Progenitor cell of endocrine pancreas (in vitro differentiated cells): Measurements from ENCODE around the gene TMEM143. TPM values are rescaled to one million over a fixed set of nuclear protein-coding genes. Genes with fewer than 3 reads are reported as not detected.
A peak's percentile ranks its signal among the peaks of the same experiment; 100 is the strongest.
"Not testable (repeated sequence)": the region's sequence is repeated elsewhere in the genome, so short reads cannot be mapped to it uniquely, and the experiment has no call there.

ENCODE experiments used
- DNase-seq: peaks from one replicate; pipeline ENCODE4 v3.0.0; 2021; ENCODE audit warnings: low spot score; ENCODE audit not compliant: unreplicated experiment
- H3K27ac Mint-ChIP-seq: 2 replicates; pipeline ENCODE4 v1.8.0; 2021; ENCODE audit warnings: mild to moderate bottlenecking, moderate library complexity, mixed read lengths
- H3K27me3 Mint-ChIP-seq: 2 replicates; pipeline ENCODE4 v1.8.0; 2021; ENCODE audit warnings: mixed read lengths
- H3K36me3 Mint-ChIP-seq: 2 replicates; pipeline ENCODE4 v1.8.0; 2022; ENCODE audit warnings: mixed read lengths; ENCODE audit not compliant: insufficient read depth
- H3K4me1 Mint-ChIP-seq: 2 replicates; pipeline ENCODE4 v1.8.0; 2021; ENCODE audit warnings: low read depth, mixed read lengths
- H3K4me3 Mint-ChIP-seq: 2 replicates; pipeline ENCODE4 v1.8.0; 2021; ENCODE audit warnings: low read depth, mild to moderate bottlenecking, moderate library complexity, mixed read lengths
- H3K9me3 Mint-ChIP-seq: 2 replicates; pipeline ENCODE4 v1.8.0; 2021; ENCODE audit warnings: low read depth, mixed read lengths
- total RNA-seq: library from RNA; stranded (reverse); gene quantifications from 2 replicates; pipeline ENCODE4 v1.2.1, GENCODE V29; 2021
- TF ChIP-seq, protein P1 (sequence below): fragments of 200-600 bp; sonication (generic); IDR thresholded peaks from one replicate; pipeline ENCODE4 v1.5.0; 2021; ENCODE audit warnings: antibody characterized with exemption, mild to moderate bottlenecking; ENCODE audit not compliant: unreplicated experiment

Gene TMEM143
- total RNA-seq, 1 donor from 2014 or later = 9.5 TPM

DNA sequence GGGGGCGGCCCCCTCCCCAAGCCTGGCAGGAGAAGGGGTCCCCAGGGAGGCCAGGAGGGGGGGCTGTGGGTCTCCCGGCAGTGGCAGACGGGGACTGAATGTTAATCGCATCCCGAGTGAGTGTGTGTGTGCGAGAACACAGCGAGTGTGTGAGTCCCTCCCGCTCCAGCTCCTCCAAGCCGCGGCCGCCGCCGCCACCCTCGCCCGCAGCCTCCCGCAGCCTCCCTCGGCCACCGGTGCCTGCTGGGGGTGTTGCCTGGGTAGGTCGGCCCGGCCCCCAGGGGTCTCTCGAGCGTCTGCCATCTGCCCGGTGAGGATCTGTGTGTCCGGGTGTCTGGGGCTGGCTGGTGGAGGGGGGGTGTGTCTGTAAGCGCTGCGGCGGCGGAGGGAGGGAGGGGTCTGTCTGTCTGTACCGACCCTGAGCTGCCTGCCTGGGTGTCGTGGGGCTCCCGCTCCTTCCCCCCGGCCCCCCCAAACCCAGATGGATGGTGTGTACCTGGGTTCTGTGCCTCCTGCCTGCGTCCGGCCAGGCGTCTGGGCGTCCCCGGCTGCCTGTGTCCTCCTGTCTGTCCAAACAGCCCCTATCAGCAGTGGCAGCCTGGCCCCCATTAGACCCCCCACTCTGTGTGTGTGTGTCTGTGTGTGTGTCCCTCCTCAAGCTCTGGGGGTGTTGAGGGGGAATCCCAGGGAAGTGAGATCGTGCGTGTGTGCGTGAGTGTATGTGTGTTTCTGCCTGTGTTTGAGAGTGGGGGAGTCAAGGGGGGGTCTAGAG, 30.0 kb upstream of the TMEM143 start, which contains the start of gene GRIN2D:
GRIN2D (plus strand) TSS at position 110 of the 772 bp plus-strand sequence. CDS start 4,725 bp downstream, outside the sequence.
- DNase-seq = no peak
- no peaks in the 10 kb centered on the region for H3K36me3 Mint-ChIP-seq
- H3K4me3 Mint-ChIP-seq = peak within 1 kb of the TSS; percentile 46
- no peak within 1 kb of the TSS for H3K27ac Mint-ChIP-seq
- no peaks in the 10 kb centered on the region for H3K9me3 Mint-ChIP-seq
- TF ChIP-seq, protein P1, sequence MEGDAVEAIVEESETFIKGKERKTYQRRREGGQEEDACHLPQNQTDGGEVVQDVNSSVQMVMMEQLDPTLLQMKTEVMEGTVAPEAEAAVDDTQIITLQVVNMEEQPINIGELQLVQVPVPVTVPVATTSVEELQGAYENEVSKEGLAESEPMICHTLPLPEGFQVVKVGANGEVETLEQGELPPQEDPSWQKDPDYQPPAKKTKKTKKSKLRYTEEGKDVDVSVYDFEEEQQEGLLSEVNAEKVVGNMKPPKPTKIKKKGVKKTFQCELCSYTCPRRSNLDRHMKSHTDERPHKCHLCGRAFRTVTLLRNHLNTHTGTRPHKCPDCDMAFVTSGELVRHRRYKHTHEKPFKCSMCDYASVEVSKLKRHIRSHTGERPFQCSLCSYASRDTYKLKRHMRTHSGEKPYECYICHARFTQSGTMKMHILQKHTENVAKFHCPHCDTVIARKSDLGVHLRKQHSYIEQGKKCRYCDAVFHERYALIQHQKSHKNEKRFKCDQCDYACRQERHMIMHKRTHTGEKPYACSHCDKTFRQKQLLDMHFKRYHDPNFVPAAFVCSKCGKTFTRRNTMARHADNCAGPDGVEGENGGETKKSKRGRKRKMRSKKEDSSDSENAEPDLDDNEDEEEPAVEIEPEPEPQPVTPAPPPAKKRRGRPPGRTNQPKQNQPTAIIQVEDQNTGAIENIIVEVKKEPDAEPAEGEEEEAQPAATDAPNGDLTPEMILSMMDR = no peak
- peaks cover 10% of the 10 kb centered on the region for H3K4me1 Mint-ChIP-seq
- peaks cover 52% of the 10 kb centered on the region for H3K27me3 Mint-ChIP-seq

DNA sequence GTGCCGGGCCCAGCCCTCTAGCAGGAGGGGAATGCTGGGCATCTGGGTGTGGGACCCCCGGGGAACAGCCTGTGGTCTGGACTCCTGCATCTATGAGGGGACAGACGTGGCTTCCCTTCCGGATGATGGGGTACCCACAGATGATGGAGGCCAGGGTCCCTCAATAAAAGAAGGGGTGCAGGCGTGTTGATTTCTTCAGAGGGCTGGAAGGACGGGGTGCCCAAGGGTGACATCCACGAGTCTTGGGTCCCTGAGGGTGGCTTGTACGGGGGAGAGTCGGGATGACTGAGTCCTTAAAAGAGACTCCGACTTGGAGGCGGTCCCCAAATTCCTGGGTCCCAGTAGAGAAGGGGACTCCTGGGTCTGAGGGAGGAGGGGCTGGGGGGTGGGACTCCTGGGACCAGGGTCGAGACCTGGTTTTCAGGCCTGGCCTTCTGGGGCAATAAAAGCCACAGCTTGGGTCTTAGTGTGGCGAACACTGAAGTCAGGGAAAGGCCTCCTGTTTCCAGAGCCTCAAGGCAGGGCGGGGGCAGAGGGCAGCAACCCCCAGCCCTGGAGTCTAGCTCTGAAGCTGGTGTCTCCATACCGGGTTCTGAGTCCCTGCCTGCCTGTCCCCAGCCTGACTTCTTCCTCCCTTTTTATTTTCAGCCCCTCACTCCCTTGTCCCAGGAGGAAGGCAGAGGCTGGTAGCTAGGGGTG, 29.3 kb upstream of the TMEM143 start:
- Mint-ChIP-seq H3K9me3 (no peaks in the 10 kb centered on the region), H3K4me1 (peaks cover 12% of the 10 kb centered on the region)

DNA sequence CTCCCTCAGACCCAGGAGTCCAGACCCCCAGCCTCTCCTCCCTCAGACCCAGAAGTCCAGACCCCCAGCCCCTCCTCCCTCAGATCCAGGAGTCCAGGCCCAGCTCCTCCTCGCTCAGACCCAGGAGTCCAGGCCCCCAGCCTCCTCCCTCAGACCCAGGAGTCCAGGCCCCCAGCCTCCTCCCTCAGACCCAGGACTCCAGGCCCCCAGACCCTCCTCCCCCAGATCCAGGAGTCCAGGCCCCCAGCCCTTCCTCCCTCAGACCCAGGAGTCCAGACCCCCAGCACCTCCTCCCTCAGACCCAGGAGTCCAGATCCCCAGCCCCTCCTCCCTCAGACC, 28.2 kb upstream of the TMEM143 start:
- H3K9me3 Mint-ChIP-seq, H3K36me3 Mint-ChIP-seq, H3K4me3 Mint-ChIP-seq, H3K27ac Mint-ChIP-seq, H3K4me1 Mint-ChIP-seq, DNase-seq: not testable (repeated sequence)
- H3K27me3 Mint-ChIP-seq = peaks cover 40% of the 10 kb centered on the region

More for the DNA sequence above, 29.3 kb upstream of the TMEM143 start:
- Mint-ChIP-seq H3K27me3 (peaks cover 50% of the 10 kb centered on the region), H3K36me3 (peaks cover 4% of the 10 kb centered on the region), H3K4me3 (peak overlapping the region; percentile 46), H3K27ac (no peak overlapping the region)
- no peak for DNase-seq
- TF ChIP-seq, protein P1 = no peak

DNA sequence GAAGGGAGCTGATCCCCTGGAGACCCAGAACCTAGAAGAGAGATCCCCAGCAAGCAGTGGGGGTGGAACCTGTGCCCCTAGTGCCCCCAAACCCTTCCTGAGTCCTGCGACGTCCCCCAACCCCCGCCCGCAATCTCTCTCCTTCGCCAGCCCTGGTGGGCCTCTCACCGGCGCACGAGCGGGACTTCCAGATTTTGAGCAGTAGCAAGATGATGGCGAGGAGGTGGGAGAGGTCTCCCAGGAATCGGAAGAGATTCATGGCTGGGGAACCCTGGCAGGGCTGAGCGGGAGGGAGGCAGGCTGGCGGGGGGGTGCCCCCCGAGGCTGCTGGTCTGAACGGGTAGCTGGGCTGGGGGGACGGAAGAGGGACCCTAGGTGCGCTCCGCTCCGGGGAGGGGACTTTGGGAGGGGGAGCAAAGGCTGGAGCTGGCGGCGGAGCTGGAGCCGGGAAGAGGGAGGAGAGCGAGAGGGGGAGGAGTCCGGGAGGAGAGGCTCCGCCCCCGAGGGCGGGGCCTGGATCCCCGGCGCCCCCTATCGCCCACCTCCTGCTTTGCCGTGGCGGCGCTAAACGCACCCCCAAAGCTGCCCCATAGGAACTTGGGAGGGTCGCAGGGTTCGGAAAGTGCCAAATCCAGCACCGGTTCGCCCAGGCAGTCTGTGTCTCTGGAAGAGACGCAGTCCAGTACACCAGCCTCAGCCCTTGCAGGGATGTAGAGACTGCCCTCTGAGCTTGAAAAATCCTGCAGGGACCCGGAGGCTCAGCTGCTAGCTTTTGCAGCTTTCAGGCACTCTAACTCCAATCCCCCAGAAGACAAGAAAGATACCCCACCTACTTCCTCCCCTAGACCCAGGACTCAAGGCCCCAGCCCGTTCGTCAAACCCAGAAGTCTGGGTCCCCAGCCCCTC, 27.6 kb upstream of the TMEM143 start, which contains the start of gene KDELR1:
KDELR1 (minus strand) TSS at position 452 of the 906 bp plus-strand sequence; CDS start at position 259, 193 bp downstream.
- peaks cover 8% of the 10 kb centered on the region for H3K36me3 Mint-ChIP-seq
- TF ChIP-seq, protein P1 = peak; percentile 84
- H3K4me1 Mint-ChIP-seq = peaks cover 10% of the 10 kb centered on the region
- H3K27ac Mint-ChIP-seq = peak within 1 kb of the TSS; percentile 97
- H3K4me3 Mint-ChIP-seq = peak within 1 kb of the TSS; percentile 91
- no peaks in the 10 kb centered on the region for H3K9me3 Mint-ChIP-seq
- DNase-seq = peak; percentile 78
- peaks cover 35% of the 10 kb centered on the region for H3K27me3 Mint-ChIP-seq

DNA sequence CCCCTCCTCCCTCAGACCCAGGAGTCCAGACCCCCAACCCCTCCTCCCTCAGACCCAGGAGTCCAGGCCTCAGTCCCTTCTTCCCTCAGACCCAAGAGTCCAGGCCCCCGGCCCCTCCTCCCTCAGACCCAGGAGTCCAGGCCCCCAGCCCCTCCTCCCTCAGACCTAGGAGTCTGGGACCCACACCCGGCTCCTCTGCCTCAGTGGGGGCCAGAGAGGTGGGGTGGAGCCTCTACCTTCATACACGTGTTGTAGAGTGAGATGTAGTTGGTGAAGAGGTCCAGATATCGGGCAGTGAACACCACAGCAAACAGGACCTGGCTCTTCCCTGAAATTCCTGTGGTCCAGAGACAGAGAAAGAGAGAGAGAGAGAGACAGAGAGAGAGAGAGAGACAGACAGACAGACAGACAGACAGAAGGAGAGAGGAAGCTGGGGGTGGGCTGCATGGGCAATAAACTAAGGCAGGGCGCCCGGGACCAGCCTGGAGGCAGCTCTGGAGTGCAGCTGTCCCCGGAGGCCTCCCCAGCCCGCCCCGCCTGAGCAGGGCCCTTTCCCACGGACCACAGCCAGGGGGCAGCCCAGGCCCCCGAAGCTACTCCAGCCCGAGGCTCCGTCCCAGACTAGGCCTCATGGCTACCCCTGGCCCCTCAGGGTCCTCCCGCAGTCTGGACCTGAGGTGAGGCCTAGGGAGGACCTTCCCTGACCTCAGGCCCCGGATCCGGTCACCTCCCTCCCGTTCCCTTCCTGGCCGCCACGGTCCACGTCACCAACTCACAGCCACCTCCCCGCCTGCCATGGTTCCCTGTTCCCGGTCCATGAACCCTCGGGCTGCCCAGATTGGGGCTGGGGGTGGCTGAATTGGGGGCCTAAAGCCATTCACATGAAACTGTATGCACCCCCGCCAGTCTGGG, 26.7 kb upstream of the TMEM143 start:
- H3K27ac Mint-ChIP-seq = peak overlapping the region; percentile 97
- peaks cover 26% of the 10 kb centered on the region for H3K27me3 Mint-ChIP-seq
- peak; percentile 51 for DNase-seq
- TF ChIP-seq, protein P1 = peak; percentile 59
- no peaks in the 10 kb centered on the region for H3K9me3 Mint-ChIP-seq
- H3K4me3 Mint-ChIP-seq = peak overlapping the region; percentile 91
- H3K4me1 Mint-ChIP-seq = peaks cover 10% of the 10 kb centered on the region
- peaks cover 11% of the 10 kb centered on the region for H3K36me3 Mint-ChIP-seq
